Medulla oblongata (tissue), 1 donor: ENCODE data around the gene ARHGAP26.
A peak's percentile ranks its signal among the peaks of the same experiment; 100 is the strongest.

Source experiments
- DNase-seq: peaks from one replicate; pipeline ENCODE4 v3.0.0-alpha.2; 2015; ENCODE audit errors: extremely low spot score

The ARHGAP26 gene

DNA sequence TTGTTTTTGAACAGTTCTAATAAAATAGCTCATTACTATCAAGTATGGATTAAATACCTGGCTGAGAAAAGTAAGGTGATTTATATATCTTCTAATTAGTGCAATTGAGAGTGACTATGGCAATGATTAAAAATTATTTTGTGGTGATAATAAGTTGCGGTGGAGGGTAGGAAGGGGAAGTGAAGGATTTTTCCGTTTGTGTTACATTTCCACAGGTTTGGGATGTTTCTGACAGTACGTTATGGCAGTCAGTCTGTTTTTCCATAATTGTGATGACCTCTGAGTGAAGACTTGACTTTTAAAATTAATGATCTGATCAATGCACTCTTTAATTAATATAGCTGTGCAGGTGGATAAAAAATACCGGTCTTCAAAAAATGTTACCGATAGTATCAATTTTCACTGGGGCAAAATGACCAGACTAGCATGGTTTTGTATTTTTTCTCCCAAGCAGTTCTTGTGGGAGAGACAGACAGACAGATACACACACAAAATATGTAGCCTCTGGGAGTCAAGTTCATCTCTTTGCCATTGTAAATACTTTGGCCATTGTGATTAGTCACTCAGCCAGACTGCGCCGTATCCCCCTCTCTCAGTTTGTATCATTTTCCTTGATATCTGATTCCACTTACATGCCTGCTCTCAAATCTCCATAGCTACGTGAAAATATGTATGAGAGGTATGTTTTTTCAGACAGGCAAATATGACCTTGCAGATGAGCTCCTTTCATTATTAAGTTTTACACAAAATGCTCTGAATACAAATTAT, 60.2 kb downstream of the ARHGAP26 start:
- no peak for DNase-seq

DNA sequence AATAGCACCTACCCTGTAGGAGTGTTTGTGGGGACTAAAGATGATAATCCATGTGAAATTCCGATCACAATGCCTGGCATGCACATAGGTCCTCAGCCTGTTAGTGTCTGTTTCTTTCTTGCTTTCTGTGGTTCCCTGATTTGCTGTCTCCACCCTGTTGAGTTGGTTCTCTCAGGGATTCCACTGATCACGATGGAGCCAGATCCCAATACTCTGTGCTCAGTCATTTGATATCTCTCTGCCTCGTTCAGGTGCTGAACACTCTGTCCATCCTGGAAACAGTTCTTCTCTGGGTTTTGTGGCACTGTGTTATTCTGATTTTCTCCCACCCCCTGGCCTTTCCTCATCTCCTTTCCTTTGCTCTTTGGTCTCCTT, 60.8 kb downstream of the ARHGAP26 start:
- no peak for DNase-seq

DNA sequence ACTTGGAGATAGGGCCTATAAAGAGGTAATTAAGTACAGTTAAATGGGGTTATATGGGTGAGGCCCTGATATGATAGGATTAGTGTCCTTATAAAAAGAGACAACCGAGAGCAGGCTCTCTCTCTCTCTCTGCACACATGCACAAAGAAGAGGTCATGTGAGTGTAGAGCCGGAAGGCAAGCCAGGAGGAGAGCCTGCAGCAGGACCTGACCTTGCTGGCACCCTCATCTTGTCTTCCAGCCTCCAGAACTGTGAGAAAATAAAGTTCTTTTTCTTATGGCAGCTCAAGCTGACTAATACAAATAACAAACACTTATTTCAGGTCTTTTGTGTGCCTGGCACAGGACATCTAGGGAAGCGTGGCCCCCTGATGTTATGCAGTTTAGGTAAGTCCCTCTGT, 62.1 kb downstream of the ARHGAP26 start:
- no peak for DNase-seq

DNA sequence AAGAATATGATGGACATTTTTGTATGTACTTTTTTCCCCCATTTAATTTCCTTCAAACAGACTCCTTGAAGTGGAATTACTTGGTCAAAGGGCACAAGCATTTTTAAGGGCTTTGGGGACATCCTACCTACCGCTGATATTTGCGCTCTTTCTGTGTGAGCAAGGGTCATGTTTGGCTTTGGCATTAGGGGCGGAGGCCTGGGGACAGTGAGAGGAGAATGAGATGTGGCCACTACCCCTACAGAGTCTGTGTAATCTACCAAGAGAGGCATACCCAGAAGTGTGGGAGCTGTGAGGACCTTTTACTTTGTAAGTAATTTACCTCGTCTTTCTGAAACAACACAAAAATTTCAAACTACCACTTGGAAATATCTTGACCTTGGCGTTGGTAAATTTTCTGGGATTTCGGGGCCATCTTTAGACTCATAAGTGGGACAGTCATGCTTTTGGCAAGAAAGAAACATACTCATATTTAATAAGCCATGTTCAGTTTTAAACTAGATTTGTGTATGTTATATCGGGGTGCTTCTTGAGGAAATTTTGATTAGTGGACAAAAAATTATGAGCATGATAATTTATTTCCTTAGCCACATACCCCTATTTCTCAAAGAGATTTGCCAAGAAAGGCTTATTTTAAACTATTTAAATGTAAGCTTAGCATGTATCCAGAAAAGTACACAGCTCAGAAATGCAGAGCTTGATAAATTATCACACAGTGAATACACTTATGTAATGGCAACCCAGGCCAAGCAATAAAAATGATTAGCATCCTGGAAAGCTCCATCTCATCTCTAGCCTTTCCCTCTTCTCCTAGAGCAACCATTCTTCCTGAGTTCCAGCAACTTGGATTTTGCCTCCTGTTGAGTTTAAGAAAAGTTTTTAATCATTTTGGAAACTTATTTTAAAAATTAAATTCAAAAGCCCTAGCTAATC, 63.6 kb downstream of the ARHGAP26 start:
- DNase-seq: no peak

DNA sequence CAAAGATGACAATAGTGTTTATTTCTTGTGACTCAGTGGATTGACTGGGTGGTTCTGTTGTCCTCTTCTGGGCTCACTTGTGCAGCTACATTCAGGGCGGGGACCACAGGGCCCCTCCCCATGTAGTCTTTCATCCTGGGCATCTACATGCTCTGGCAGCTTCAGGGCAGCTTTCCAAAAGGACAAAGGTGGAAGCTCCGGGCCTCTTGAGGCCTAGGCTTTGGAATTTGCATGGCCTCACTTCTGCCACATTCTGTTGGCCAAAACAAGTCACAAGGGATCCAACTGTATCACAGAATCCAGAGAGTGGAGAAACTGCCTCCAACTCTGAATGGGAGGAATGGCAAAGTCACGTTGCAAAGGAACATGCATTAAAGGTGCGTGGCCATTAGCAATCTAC, 64.3 kb downstream of the ARHGAP26 start:
- DNase-seq: no peak

DNA sequence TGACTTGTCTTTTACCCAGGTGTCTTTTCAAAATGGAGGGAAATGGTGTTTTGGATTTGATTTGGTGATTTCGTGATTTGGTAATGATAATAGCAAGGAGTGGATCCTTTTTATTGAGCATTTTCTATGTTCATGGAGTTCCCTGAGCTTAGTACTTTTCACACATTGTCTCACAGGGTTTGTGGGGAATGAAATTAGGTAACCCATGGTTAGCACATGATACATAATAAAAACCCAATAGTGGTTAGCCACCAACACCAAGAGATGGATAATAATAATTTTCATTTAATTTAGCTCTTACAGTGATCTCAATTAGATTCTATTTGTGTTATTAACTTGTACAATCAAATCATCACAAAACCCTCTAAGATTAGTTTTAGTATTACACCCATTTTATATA, 65.4 kb downstream of the ARHGAP26 start:
- no peak for DNase-seq

DNA sequence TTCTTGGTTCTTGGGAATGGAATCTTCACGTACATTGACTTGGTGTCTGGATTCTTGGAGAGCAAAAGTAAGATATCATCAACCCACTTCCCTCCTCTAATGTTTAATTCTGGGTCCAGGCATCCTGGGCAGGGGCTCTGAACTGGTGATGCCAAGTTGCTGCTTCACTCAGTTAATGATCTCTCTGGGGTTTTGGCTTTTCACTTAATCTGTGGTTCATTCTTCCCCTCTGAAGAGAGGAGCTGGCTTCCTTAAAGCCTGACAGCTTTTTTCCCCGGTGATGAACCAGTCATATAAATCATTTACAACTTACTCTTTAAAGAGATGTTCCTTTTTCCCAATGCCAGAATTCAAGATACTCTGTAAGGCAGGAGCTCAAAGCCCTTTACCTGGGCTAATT, 65.9 kb downstream of the ARHGAP26 start:
- no peak for DNase-seq

DNA sequence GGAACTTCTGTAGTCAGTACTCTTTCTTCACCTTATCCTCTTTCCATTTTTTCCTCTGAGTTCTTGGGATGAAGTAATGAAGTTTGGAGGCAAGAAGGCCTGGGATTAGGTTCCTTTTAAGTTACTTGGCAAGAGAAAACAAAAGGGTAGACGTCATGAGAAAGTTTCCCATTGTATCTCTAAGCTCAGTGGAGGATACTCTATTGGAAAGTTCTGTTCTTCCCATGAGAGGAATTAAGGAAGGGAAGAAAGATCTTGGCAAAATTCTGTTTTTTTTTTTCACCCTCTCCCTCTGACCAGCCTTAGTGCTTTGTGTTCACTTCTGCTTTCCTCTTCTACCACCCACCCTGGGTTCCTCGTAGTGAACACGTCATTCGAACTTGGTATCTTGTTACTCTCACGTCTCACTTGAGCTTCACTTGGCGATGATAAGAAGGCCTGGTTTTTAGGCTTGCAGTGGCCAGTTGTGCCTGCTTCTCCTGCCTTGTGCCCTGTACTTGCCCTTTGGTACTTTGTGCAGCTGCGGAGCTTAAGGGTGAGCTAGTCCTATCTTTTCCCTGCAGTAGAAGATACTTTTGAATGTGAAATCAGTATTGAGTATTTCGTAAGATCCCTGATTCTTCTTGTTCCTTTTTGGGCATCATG, 67.0 kb downstream of the ARHGAP26 start:
- DNase-seq: peak; percentile 71

DNA sequence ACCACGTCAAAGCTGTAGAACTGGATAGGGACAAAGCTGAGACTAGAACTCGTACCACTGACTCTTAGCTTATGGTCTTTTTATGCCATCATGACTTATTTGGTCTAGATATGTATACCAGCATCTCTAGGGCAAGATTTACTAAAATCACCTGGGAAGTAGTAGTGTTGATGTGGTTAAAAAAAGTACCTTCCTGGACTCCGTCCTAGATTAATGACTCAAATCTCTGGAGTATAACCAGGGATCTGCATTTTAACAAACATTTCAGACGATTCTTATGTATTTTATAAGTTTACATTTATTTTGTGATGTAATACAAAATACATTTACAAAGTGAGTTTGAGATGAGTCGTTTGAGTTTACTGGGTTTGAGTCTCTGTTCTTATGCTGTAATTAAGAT, 68.7 kb downstream of the ARHGAP26 start:
- no peak for DNase-seq

DNA sequence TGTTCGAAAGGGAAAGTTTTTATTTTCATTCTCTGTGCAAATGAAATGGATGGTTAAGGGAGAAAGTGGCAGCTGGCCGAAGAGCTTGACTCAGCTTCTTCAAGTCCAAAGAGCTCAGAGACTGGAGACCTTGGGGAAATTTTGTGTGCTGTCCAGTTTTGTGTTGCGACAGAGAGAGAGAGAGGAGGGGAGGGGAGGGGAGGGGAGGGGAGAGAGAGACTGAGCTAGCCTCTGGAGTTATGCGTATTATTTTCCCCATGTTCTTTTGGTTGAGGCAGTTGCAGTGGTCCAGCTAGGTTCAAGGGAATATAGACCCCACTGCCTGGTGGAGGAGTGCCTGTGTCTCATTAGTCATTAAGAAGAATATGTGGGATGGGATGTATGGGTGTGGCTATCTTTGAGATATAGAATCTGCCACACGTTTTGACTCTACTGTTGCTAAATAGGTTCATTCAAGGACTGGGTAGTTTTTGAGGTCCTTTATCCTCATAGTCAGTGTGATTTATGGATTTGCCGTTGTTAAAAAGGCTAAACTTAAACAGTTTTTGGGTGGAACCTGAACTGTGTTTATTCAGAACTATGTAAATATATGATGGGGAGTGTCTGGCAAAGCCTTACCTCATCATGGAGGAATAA, 69.7 kb downstream of the ARHGAP26 start:
- DNase-seq: peak; percentile 77

DNA sequence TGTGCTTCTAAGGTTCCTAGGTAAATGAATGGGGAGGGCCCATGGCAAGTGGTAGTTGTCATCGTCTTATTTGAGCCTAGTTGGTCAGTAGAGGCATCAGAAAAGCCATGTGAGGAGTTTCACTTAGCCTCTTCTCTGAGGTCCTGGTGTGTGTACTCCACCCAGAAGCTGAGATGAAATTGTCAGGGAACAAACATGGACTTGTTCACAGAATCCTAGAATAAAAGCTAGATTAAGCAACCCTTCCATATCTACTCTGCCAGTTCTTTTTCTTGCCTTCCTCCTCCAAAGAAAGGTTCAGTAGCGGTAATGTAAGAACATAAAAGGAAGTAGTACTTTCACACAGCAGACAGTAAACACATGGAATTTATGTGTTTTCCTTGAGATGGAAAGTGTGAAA, 70.4 kb downstream of the ARHGAP26 start:
- DNase-seq: peak; percentile 37

DNA sequence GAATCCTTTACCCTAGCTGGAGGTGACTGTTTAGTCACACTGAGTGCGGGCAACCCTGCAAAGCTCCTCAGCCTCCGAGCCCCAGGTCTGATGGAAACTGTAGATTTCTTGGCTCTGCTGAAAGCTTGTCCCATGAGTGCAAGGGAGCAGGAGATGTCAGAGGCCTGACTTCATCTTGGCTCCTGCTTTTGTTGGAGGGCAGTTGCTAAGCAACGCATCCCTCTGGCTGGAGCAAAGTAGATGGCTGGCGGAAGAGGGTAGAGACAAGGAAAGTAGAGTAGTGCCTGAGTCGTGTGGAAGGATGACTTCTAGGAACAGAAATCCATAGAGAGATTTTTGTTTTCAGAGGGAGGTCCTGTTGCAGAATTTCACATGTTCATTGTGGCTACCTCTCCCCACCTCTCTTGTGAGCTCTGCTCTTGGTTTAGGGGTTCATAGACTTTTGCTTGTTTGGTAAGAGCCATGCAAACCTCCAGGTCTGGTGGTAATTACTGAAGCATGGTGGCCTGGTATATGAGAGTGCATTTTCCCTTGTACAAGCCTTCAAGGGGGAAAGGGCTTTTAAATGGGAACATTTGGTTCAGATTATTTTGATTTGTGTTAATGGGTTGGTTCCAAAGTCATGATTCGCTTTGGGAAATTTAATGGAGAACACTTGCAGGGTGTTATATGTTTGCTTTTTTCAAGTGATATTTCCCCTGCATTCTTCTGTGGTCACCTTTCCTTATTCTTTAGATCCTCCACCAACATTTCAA, 71.5 kb downstream of the ARHGAP26 start:
- DNase-seq: peak; percentile 56

DNA sequence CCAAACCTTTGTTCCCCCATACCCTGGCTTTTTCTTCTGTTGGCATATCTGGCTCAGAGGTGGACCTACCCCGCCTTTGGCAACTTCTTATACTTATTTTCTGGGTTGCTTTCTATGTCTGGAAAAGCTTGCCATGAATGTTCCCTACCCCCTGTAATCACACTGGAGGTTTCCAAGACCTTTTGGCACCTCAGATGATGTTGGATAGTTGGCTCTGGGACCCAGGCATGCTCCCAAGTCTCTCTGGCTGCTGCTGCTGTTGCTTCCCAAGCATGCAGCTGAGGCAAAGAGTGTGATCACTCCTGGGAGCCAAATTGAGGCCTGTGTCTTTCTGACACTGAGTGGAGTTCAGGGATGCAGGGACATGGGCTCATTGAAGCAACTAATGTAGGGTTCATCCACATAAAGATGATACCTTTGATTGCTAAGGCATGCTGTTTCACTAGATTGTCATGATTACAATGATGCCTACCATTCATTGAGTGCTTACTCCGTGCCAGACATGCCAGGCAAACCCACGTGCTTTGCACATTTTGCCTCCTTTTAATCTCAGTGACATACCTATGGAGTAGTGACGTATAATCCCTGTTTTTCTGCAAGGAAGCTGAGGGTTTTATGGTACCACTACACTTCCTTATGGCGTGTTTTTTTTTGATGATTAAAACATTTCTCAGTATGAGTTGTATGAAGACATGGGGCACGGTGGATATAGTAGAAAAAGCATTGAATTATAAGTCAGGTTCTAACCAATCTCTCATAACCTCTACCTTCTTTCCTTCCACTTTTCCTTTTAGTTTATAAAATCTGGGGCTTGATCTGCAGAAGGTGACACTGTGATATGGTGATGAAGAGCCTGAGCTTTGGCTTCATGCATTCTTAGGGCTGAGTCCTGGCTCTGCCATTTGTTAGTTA, 73.1 kb downstream of the ARHGAP26 start:
- peak; percentile 69 for DNase-seq

DNA sequence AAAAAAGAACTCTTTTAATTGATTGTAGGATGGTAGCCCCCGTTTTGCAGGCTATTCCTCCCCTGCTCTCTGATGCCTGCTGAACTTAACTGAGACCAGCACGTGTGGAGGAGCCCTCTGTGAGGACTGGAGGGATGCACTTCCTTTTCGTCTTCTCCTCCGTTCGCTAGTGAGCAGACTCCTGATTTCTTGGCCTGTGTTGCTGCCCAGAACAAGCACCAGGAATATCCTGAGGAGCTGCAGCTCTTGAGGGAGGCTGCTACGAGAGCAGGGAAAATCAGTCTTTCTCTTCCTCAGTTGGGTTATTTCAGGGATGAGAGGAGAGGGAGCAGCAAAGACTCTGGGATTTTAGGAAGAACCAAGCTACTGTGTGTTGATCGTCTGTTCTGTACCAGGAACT, 74.7 kb downstream of the ARHGAP26 start:
- no peak for DNase-seq

DNA sequence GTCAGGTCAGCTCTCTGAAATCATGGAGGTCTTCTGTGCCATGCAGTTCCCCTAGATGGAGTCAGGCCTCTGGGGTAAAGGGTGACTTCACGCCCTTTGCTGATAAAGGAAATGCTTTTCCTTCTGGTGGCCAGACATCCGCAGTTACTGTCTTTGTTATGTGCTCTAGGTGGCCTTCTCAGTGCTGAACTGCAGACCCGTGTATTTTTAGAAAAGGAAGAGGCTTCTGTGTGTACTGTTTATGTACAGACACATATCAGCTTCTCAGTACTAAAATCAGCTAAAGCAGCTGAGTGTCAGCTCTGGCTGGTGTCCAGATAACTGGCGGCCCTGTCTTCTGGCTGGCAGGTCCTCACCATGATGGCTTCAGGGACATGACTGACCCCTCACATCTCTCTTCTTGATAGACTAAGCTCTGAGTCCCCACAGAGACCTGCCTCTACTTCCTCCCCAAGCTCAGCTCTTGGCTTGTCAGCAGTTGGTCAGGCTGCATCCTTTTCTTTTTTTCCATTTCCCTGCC, 75.3 kb downstream of the ARHGAP26 start:
- DNase-seq: peak; percentile 58

DNA sequence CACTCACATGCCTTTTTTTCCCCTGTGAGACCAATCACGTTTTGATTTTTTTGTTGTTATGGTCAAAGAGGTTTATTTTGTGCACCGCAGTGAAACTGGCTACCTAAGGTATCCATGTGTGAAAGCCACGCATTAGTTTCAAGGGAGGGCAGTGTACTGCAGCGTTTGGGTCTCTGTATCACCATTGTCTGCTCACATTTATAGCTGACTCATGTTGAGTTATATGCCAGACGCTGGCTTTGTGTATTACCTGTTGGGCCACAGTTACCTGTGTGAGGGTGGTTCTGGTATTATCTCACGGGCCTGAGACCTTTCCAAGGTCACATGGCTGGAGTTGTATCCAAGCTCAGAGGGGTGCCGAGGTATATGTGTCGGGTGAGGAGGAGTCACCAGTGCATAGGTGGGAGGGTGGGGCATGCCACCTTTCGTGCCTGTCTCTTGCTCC, 75.8 kb downstream of the ARHGAP26 start:
- DNase-seq: no peak

DNA sequence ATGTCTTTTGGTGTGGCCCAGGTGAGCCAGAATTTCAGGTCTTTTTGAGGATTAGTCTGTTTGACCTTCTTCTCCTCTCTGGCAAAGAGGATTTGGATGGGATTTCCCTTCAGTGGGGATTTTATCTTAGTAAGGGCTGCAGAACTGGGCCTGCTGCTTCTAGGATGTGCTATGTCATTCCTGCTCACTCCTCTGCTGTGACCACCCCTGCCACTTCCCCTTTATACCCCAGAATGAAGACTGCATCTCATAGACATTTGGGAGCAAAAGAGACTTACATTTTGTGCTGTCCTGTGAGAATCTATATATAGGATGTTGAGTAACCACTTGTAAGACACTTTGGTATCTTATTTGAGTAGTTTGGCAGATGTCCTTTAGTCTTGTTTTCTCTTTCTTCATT, 76.2 kb downstream of the ARHGAP26 start:
- peak; percentile 57 for DNase-seq

DNA sequence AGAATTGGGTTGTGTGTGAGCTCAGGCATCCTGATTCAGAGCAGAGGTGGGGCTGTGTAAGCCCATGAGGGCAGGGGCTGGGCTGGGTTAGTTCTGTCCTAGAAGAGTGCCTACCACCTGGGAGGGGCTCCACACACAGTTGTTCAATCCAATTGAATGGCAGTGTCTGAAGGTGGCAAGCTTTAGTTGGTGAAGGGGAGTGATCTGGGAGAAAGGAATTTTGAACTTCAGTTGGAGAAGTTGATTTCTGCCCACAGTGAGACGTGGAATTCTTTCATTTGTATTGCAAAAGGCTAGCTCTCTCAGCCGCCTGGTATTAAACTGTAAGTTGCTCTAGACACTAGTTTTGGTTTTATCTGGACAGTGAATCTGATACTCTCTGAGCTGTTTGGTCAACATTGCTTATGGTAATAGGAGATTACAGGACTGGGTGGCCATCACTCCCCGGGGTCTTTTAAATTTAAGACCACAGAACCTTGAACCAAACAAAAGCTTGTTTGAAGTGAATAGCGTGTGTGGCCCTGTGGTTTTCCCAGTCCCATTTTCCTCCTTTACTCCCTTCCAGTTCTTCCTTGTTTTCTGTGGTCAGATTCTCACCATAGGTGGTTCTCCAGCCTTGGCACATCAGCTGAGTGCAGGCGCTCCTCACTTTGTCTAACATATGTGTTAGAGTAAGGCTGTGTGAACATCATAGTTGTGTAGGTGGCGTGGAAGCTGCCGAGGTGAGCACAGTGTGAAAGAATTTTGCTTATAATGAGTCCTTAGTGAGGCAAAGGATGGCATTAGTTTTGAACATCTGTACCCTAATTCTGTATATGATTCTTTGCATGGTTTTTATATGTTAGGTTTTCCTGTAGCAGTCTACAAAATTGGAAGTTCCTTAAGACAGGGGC, 78.0 kb downstream of the ARHGAP26 start:
- no peak for DNase-seq

DNA sequence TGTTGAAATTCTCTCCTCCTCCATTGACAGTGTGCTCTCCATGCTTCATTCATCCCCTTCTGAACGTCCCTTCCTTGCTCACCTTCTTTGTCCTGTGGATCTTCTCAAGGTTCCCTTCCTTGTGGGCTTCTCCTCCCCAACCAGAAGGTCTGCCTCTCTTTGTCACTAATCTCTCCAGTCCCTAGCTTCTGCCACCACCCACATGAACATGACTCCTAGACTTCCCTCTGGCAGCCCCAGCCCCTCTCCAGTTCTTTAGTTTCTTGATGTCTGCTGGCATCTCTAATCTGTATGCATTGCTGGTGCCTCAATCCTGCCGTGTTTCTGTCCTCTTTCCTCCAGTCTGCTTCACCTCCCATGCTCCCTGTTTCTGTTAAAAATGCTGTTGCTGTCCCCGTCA, 79.3 kb downstream of the ARHGAP26 start:
- DNase-seq: no peak
